ENCODE results near the gene EXOC3L4. TPM values are rescaled to one million over a fixed set of nuclear protein-coding genes. Genes with fewer than 3 reads are reported as not detected.

The EXOC3L4 gene
- total RNA-seq, 1 experiment from 2014 or later: 1.4 TPM

DNA sequence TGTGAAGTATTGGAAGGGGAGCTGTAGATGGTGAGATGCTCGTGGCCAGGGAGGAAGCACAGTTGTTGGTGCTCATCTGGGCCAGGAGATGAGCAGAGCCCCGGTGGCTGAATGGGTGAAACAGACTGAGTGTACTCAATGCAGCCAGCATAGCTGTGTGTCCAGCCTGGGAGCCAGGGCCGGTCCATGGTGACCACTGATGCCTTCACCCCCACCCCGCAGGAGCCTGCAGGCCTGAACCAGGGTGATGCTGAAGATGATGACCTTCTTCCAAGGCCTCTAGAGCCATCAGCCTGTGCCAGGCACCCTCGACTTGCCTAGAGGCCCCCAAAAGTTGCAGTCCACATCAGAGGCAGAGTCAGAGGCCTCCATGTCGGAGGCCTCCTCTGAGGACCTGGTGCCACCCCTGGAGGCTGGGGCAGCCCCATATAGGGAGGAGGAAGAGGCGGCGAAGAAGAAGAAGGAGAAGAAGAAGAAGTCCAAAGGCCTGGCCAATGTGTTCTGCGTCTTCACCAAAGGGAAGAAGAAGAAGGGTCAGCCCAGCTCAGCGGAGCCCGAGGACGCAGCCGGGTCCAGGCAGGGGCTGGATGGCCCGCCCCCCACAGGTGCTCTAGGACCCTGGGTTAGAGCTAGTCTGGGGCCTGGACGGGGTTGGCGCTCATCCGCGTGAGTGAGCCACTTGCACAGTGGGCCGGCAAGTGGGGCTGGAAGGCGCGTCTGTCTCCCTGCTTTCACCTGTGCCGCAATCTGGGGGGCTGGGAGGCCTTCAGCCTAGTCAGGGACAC, 31.8 kb downstream of the EXOC3L4 start:
- Histone ChIP-seq H3K9ac (ENCODE audit: low read length) (no peak overlapping the region), H3K4me3 (ENCODE audit: low read length) (peak overlapping the region; percentile 47; the same call in 1 of the 2 replicates), H3K27me3 (ENCODE audit: low read length) (no peaks in the 10 kb centered on the region), H3K4me2 (ENCODE audit: low read length) (peak overlapping the region; percentile 88), H2AFZ (ENCODE audit: low read length) (no peak overlapping the region), H3F3A (ENCODE audit: low read length, unreplicated experiment) (peaks cover 3% of the 10 kb centered on the region), H4K20me1 (ENCODE audit: low read length) (0 out of 2 replicates have a peak, but pooled peaks cover 6% of the 10 kb centered on the region), H3K27ac (ENCODE audit: low read length) (no peak overlapping the region), H3K79me2 (ENCODE audit: low read length) (peaks cover 44% of the 10 kb centered on the region), H3K9me3 (ENCODE audit: low read length) (no peaks in the 10 kb centered on the region), H3K36me3 (ENCODE audit: low read depth, low read length) (peaks cover 3% of the 10 kb centered on the region; the same call in 1 of the 2 replicates), H3K4me1 (ENCODE audit: insufficient read depth, low read length) (peaks cover 72% of the 10 kb centered on the region), H3K9me2 (replicated peaks; ENCODE audit: low read length) (no peaks in the 10 kb centered on the region)
- intact Hi-C loops (cut with micrococcal nuclease): loop anchor here (5.0 kb wide), 1 partner anchor 166 kb away; no protein-coding TSS in a partner anchor
- no TSS peak for BruUV-seq (replicated peaks)
- POLR2A ChIA-PET (ENCODE audit: unreplicated experiment): interaction anchor here (0.7 kb wide), 1 partner anchor 208 kb away, joined by 4 read pairs; the partner anchor contains the start of gene EIF5
- CTCF ChIA-PET: interaction anchor here (0.6 to 1.9 kb wide), 3 partner anchors 11 to 22 kb away, joined by 3 to 8 read pairs (median 4); no protein-coding TSS in a partner anchor
- no peak for TF ChIP-seq EZH2 (IDR thresholded peaks at IDR 0.05; ENCODE audit: low read length, unreplicated experiment)
- no peak for TF ChIP-seq EZH2phosphoT487 (IDR thresholded peaks at IDR 0.05; ENCODE audit: borderline replicate concordance, low read length)
- TF ChIP-seq, protein P1, sequence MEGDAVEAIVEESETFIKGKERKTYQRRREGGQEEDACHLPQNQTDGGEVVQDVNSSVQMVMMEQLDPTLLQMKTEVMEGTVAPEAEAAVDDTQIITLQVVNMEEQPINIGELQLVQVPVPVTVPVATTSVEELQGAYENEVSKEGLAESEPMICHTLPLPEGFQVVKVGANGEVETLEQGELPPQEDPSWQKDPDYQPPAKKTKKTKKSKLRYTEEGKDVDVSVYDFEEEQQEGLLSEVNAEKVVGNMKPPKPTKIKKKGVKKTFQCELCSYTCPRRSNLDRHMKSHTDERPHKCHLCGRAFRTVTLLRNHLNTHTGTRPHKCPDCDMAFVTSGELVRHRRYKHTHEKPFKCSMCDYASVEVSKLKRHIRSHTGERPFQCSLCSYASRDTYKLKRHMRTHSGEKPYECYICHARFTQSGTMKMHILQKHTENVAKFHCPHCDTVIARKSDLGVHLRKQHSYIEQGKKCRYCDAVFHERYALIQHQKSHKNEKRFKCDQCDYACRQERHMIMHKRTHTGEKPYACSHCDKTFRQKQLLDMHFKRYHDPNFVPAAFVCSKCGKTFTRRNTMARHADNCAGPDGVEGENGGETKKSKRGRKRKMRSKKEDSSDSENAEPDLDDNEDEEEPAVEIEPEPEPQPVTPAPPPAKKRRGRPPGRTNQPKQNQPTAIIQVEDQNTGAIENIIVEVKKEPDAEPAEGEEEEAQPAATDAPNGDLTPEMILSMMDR (conservative IDR thresholded peaks at IDR 0.05; ENCODE audit: low read depth, low read length): no peak
- DNase-seq: no peak
- ATAC-seq: no peak

DNA sequence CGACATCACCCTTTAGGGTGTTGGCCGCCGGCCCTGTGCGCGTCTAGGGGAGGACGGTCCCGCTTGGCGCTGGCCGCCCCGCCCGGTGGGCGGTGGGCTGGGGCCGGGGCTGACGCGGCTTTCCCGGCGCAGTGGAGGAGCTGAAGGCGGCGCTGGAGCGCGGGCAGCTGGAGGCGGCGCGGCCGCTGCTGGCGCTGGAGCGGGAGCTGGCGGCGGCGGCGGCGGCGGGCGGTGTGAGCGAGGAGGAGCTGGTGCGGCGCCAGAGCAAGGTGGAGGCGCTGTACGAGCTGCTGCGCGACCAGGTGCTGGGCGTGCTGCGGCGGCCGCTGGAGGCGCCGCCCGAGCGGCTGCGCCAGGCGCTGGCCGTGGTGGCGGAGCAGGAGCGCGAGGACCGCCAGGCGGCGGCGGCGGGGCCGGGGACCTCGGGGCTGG, 32.4 kb downstream of the EXOC3L4 start:
- Histone ChIP-seq H3K27me3 (ENCODE audit: low read length) (no peaks in the 10 kb centered on the region), H4K20me1 (ENCODE audit: low read length) (0 out of 2 replicates have a peak, but pooled peaks cover 6% of the 10 kb centered on the region), H3K4me2 (ENCODE audit: low read length) (peak overlapping the region; percentile 88), H2AFZ (ENCODE audit: low read length) (no peak overlapping the region), H3K4me1 (ENCODE audit: insufficient read depth, low read length) (peaks cover 72% of the 10 kb centered on the region), H3K9ac (ENCODE audit: low read length) (no peak overlapping the region), H3F3A (ENCODE audit: low read length, unreplicated experiment) (peaks cover 3% of the 10 kb centered on the region), H3K27ac (ENCODE audit: low read length) (no peak overlapping the region), H3K36me3 (ENCODE audit: low read depth, low read length) (peaks cover 3% of the 10 kb centered on the region; the same call in 1 of the 2 replicates), H3K4me3 (ENCODE audit: low read length) (peak overlapping the region; percentile 47; the same call in 1 of the 2 replicates), H3K79me2 (ENCODE audit: low read length) (peaks cover 44% of the 10 kb centered on the region), H3K9me3 (ENCODE audit: low read length) (no peaks in the 10 kb centered on the region), H3K9me2 (replicated peaks; ENCODE audit: low read length) (no peaks in the 10 kb centered on the region)
- DNase-seq (peak; percentile 70), ATAC-seq (peak; percentile 49)
- peak; percentile 76; the same call in 1 of the 2 replicates for TF ChIP-seq EZH2phosphoT487 (IDR thresholded peaks at IDR 0.05; ENCODE audit: borderline replicate concordance, low read length)
- TF ChIP-seq EZH2 (IDR thresholded peaks at IDR 0.05; ENCODE audit: low read length, unreplicated experiment): no peak
- BruUV-seq (replicated peaks): no TSS peak
- intact Hi-C loops (cut with micrococcal nuclease): loop anchor here (5.0 kb wide), 1 partner anchor 165 kb away; no protein-coding TSS in a partner anchor
- ChIA-PET CTCF (interaction anchor here (0.6 to 1.9 kb wide), 3 partner anchors 11 to 22 kb away, joined by 3 to 8 read pairs (median 4); no protein-coding TSS in a partner anchor), POLR2A (ENCODE audit: unreplicated experiment) (interaction anchor here (0.7 kb wide), 1 partner anchor 207 kb away, joined by 4 read pairs; the partner anchor contains the start of gene EIF5)

DNA sequence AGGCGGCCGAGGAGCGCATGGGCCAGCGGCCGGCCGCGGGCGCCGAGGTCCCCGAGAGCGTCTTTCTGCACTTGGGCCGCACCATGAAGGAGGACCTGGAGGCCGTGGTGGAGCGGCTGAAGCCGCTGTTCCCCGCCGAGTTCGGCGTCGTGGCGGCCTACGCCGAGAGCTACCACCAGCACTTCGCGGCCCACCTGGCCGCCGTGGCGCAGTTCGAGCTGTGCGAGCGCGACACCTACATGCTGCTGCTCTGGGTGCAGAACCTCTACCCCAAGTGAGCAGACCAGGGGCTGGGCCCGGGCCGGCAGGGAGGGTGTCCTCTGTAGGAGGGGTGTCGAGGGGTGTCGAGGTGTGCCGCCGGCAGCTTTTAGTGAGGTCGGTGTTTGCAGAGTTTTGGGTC, 32.8 kb downstream of the EXOC3L4 start:
- Histone ChIP-seq H3K9me2 (replicated peaks; ENCODE audit: low read length) (no peaks in the 10 kb centered on the region), H3K9me3 (ENCODE audit: low read length) (no peaks in the 10 kb centered on the region), H3K79me2 (ENCODE audit: low read length) (peaks cover 44% of the 10 kb centered on the region), H3K4me2 (ENCODE audit: low read length) (peak overlapping the region; percentile 73; the same call in 1 of the 2 replicates), H3K4me1 (ENCODE audit: insufficient read depth, low read length) (peaks cover 67% of the 10 kb centered on the region), H2AFZ (ENCODE audit: low read length) (no peak overlapping the region), H3K9ac (ENCODE audit: low read length) (no peak overlapping the region), H3F3A (ENCODE audit: low read length, unreplicated experiment) (peaks cover 3% of the 10 kb centered on the region), H3K27me3 (ENCODE audit: low read length) (no peaks in the 10 kb centered on the region), H3K4me3 (ENCODE audit: low read length) (no peak overlapping the region), H3K36me3 (ENCODE audit: low read depth, low read length) (peaks cover 3% of the 10 kb centered on the region; the same call in 1 of the 2 replicates), H4K20me1 (ENCODE audit: low read length) (0 out of 2 replicates have a peak, but pooled peaks cover 6% of the 10 kb centered on the region), H3K27ac (ENCODE audit: low read length) (no peak overlapping the region)
- ChIA-PET POLR2A (ENCODE audit: unreplicated experiment) (interaction anchor here (0.5 kb wide), 1 partner anchor 167 kb away, joined by 7 read pairs; no protein-coding TSS in a partner anchor), CTCF (interaction anchor here (0.9 to 1.9 kb wide), 2 partner anchors 10 to 22 kb away, joined by 3 to 8 read pairs; no protein-coding TSS in a partner anchor)
- DNase-seq (no peak), ATAC-seq (no peak)
- intact Hi-C loops (cut with micrococcal nuclease): loop anchor here (5.0 kb wide), 1 partner anchor 165 kb away; no protein-coding TSS in a partner anchor
- no TSS peak for BruUV-seq (replicated peaks)
- TF ChIP-seq EZH2phosphoT487 (IDR thresholded peaks at IDR 0.05; ENCODE audit: borderline replicate concordance, low read length) (no peak), EZH2 (IDR thresholded peaks at IDR 0.05; ENCODE audit: low read length, unreplicated experiment) (no peak)
- TF ChIP-seq, protein P1 (conservative IDR thresholded peaks at IDR 0.05; ENCODE audit: low read depth, low read length): no peak
